Fibroblast of mammary gland (primary cell): ENCODE results near the gene BMF.
"Not testable (repeated sequence)": the region's sequence is repeated elsewhere in the genome, so short reads cannot be mapped to it uniquely, and the experiment has no call there.

Source experiments
- DNase-seq: peaks from one replicate; pipeline ENCODE4 v3.0.0-alpha.2; 2010; ENCODE audit warnings: low read depth
- H3K4me3 ChIP-seq: 2 replicates; pipeline ENCODE4 v1.5.1; 2011; ENCODE audit warnings: low read depth, mild to moderate bottlenecking, low read length, moderate library complexity; ENCODE audit not compliant: control insufficient read depth
- CTCF ChIP-seq: conservative IDR thresholded peaks from 2 replicates; pipeline ENCODE4 v1.5.1; 2011; ENCODE audit warnings: low read depth, low read length, inconsistent platforms; ENCODE audit not compliant: control insufficient read depth, insufficient read depth

BMF gene

GRCh38 chr15:40079456-40079855 is 29.2 kb downstream of the BMF start:
- DNase-seq = no peak
- no peak overlapping the region for H3K4me3 ChIP-seq
- no peak for TF ChIP-seq CTCF

- no peak overlapping the region for H3K4me3 ChIP-seq
- no peak for DNase-seq
- TF ChIP-seq CTCF = no peak
Measured at GRCh38 chr15:40075298-40076044, 33.2 kb downstream of the BMF start.

GRCh38 chr15:40074656-40075055 is 34.0 kb downstream of the BMF start:
- H3K4me3 ChIP-seq, DNase-seq: not testable (repeated sequence)

GRCh38 chr15:40073716-40074490 is 34.8 kb downstream of the BMF start:
- not testable (repeated sequence) for DNase-seq, H3K4me3 ChIP-seq

- no peak for TF ChIP-seq CTCF
- no peak for DNase-seq
- H3K4me3 ChIP-seq = no peak overlapping the region
Measured at GRCh38 chr15:40072216-40072990, 36.3 kb downstream of the BMF start.

GRCh38 chr15:40070608-40071218 is 38.0 kb downstream of the BMF start:
- no peak overlapping the region for H3K4me3 ChIP-seq
- DNase-seq = no peak
- no peak for TF ChIP-seq CTCF

- TF ChIP-seq CTCF = no peak
- DNase-seq = no peak
- H3K4me3 ChIP-seq = no peak overlapping the region
Measured at GRCh38 chr15:40070166-40070557, 38.5 kb downstream of the BMF start.
